ENCODE results near the gene MOG. TPM values are rescaled to one million over a fixed set of nuclear protein-coding genes. Genes with fewer than 3 reads are reported as not detected.

MOG gene
- total RNA-seq, 1 experiment from 2014 or later, result not detected

DNA sequence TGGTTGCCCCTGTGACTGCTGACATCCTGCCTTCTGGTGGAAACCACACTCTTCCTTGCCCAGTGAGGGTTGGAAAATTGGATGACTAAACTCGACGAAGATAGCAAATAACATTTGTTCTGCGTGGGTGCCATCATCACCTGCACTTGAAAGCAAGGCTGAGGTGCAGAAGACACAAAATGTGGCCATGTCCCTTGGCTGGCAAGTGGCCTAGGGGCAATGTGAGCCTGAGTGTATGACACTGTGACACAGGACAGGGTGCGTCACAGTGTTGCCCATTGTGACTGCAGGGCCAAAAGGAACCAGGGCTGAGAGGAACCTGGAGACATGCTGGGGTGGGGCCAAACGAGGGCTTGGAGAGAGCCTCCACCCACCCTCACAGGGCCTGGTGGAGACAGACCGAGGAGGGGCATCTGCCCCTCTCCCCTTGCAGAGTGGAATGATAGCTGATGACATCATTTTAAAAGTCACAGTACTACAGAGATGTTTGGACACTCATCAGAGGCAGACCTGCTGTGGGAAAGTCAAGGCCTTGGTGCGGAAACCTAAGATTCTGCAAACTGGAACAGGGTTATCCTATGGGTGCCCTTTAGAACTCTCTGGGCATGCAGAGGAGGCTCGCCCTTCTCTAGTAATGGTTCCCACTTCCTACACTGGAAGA lies 53.5 kb downstream of the MOG start:
- Mint-ChIP-seq H3K27ac (ENCODE audit: unreplicated experiment) (no peak overlapping the region), H3K4me1 (ENCODE audit: low read depth, unreplicated experiment) (peaks cover 8% of the 10 kb centered on the region), H3K36me3 (ENCODE audit: insufficient read depth, unreplicated experiment) (no peaks in the 10 kb centered on the region), H3K4me3 (ENCODE audit: low read depth, unreplicated experiment) (no peak overlapping the region), H3K9me3 (ENCODE audit: low read depth, unreplicated experiment) (no peaks in the 10 kb centered on the region), H3K27me3 (ENCODE audit: unreplicated experiment) (peaks cover 61% of the 10 kb centered on the region)
- no peak for DNase-seq
- no TSS peak for BruUV-seq (replicated peaks)
- TF ChIP-seq CTCF (IDR thresholded peaks at IDR 0.05; ENCODE audit: unreplicated experiment), result no peak
- CTCF ChIA-PET, result no interaction called here
- intact Hi-C loops (cut with micrococcal nuclease; ENCODE audit: unreplicated experiment), result no loop called here

DNA sequence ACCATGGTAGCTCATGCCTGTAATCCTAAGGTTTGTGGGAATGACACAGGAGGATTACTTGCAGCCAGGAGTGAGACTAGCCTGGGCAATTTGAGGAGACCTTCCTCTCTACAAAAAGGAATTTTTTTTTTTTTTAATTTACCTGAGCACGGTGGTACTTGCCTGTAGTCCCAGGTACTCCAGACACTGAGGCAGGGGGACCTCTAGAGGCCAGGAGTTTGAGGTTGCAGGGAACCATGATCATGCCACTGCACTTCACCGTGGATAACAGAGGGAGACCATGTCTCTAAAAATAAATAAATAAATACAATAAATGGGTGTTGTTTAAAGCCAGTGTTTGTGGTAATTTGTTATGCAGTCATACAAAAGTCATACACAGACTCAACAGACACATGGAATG lies 64.0 kb downstream of the MOG start:
- Mint-ChIP-seq H3K36me3 (ENCODE audit: insufficient read depth, unreplicated experiment) (peaks cover 24% of the 10 kb centered on the region), H3K27me3 (ENCODE audit: unreplicated experiment) (no peaks in the 10 kb centered on the region), H3K27ac (ENCODE audit: unreplicated experiment) (no peak overlapping the region), H3K4me3 (ENCODE audit: low read depth, unreplicated experiment) (no peak overlapping the region), H3K4me1 (ENCODE audit: low read depth, unreplicated experiment) (no peaks in the 10 kb centered on the region), H3K9me3 (ENCODE audit: low read depth, unreplicated experiment) (no peaks in the 10 kb centered on the region)
- DNase-seq, result peak; percentile 38
- no peak for TF ChIP-seq CTCF (IDR thresholded peaks at IDR 0.05; ENCODE audit: unreplicated experiment)
- intact Hi-C loops (cut with micrococcal nuclease; ENCODE audit: unreplicated experiment), result no loop called here
- BruUV-seq (replicated peaks), result no TSS peak
- CTCF ChIA-PET, result no interaction called here

Other genes with a start within 250 kb of the MOG start
- gene OR12D1, start 242.2 kb upstream of the MOG start, total RNA-seq (2022), result not detected in 2 replicates
- gene OR10C1, start 217.8 kb upstream of the MOG start, total RNA-seq (2022), result not detected in 2 replicates
- not detected in 2 replicates for gene OR11A1, start 200.0 kb upstream of the MOG start, total RNA-seq (2022)
- gene OR2H1, start 199.9 kb upstream of the MOG start, total RNA-seq (2022), result not detected in 2 replicates
- not detected in 2 replicates for gene MAS1L, start 169.1 kb upstream of the MOG start, total RNA-seq (2022)
- gene UBD, start 97.4 kb upstream of the MOG start, total RNA-seq (2022), result 74.0 and 82.8 TPM in 2 replicates
- not detected in 2 replicates for gene OR2H2, start 72.0 kb upstream of the MOG start, total RNA-seq (2022)
- gene GABBR1, start 23.9 kb upstream of the MOG start, total RNA-seq (2022), result 35.3 and 42.2 TPM in 2 replicates
- gene ZFP57, start 24.1 kb downstream of the MOG start, total RNA-seq (2022), result 0.83 TPM in 1 of 2 replicates, not detected in the other
- 57.9 and 119 TPM in 2 replicates for gene HLA-F, start 66.3 kb downstream of the MOG start, total RNA-seq (2022)
- 0.45 and 1.5 TPM in 2 replicates for gene HLA-G, start 170.7 kb downstream of the MOG start, total RNA-seq (2022)

Measured in Calu3 (cell line).